HTERT RPE-1 (cell line): ENCODE results near the gene FDXR.
"Not testable (repeated sequence)": the region's sequence is repeated elsewhere in the genome, so short reads cannot be mapped to it uniquely, and the experiment has no call there.

Source experiments
- in situ Hi-C: fragments of 300-500 bp; cut with MboI; formaldehyde crosslinking; loops from 4 replicates; pipeline ENCODE4 v1.14.3; 2020; ENCODE audit warnings: low sequenced_read_pairs

The FDXR gene

GRCh38 chr17:74873037-74873873 lies 461 bp upstream of the FDXR start:
- in situ Hi-C loops = no loop called here

GRCh38 chr17:74871356-74872076 lies 1.3 kb downstream of the FDXR start:
- in situ Hi-C loops = no loop called here

- in situ Hi-C loops = no loop called here
Measured at GRCh38 chr17:74870512-74870911, 2.3 kb downstream of the FDXR start.

GRCh38 chr17:74870028-74870427 lies 2.8 kb downstream of the FDXR start:
- in situ Hi-C loops = not testable (repeated sequence)

GRCh38 chr17:74868908-74869255 lies 3.9 kb downstream of the FDXR start:
- in situ Hi-C loops = no loop called here

GRCh38 chr17:74868251-74868907 lies 4.4 kb downstream of the FDXR start:
- in situ Hi-C loops = no loop called here

- in situ Hi-C loops = no loop called here
Measured at GRCh38 chr17:74866198-74866835, 6.5 kb downstream of the FDXR start.

GRCh38 chr17:74865504-74866197 lies 7.1 kb downstream of the FDXR start:
- in situ Hi-C loops = no loop called here

- in situ Hi-C loops = no loop called here
Measured at GRCh38 chr17:74864866-74865395, 7.9 kb downstream of the FDXR start.

- in situ Hi-C loops = no loop called here
Measured at GRCh38 chr17:74864297-74864865, 8.4 kb downstream of the FDXR start.

- in situ Hi-C loops = no loop called here
Measured at GRCh38 chr17:74863420-74864296, 9.1 kb downstream of the FDXR start.

GRCh38 chr17:74862919-74863318 lies 9.9 kb downstream of the FDXR start:
- in situ Hi-C loops = no loop called here

- in situ Hi-C loops = no loop called here
Measured at GRCh38 chr17:74862108-74862901, 10.5 kb downstream of the FDXR start.

GRCh38 chr17:74861662-74862107 lies 11.1 kb downstream of the FDXR start:
- in situ Hi-C loops = no loop called here

GRCh38 chr17:74860872-74861661 lies 11.7 kb downstream of the FDXR start:
- in situ Hi-C loops = no loop called here

- in situ Hi-C loops = no loop called here
Measured at GRCh38 chr17:74860229-74860871, 12.4 kb downstream of the FDXR start.
